HG03354 (cell line): ENCODE measurements around the gene FAM209B.
"Not testable (repeated sequence)": the region's sequence is repeated elsewhere in the genome, so short reads cannot be mapped to it uniquely, and the experiment has no call there.

Experiments
- ATAC-seq: cut with Tn5 transposase; IDR thresholded peaks from one replicate; pipeline ENCODE4 v1.9.1; 2021; ENCODE audit warnings: mild to moderate bottlenecking; ENCODE audit not compliant: unreplicated experiment, poor library complexity, severe bottlenecking

The FAM209B gene, protein sequence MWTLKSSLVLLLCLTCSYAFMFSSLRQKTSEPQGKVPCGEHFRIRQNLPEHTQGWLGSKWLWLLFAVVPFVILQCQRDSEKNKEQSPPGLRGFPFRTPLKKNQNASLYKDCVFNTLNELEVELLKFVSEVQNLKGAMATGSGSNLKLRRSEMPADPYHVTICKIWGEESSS

DNA sequence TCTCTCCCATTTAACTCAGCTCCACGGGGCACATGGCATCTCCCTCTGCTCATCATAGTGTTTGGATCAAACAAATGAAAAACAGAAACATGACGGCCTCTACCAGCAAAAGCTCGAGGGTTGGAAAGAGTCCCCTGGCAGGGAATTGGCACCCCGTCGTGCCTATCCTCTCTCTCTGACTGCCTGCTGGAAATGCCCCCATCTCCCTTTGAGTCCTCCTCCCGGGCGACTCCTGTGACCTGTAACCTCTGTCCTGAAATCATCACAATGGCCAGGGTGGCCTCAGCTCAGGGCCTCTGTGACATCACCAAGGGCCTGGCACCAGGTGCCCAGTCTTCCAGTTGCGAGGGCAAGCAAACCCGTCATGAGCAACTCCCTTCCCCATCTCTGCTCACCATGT lies at the start of gene FAM209B:
TSS of gene FAM209B (plus strand) at position 301 of the 400 bp plus-strand sequence. CDS start at position 397, 96 bp downstream.
- ATAC-seq: not testable (repeated sequence)

DNA sequence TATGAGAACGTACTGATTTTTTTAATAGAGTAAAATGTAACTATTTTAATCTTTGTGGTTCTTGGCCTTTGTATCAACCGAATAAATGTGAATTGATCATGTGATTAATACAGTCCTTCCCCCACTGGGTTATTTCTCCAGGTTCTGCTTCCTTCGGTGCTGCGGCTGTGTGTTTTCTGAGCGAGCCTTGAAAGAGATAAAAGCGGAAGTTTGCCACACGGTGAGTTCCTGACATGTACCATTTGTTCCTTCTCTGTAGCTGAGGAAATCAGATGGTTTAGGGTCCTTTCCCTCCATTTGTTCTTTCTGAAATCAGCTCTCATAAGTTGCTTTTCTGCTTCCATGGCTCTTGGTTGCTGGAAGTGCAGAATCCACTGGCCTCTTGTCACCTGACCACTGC lies 49.1 kb upstream of the FAM209B start:
- no peak for ATAC-seq

DNA sequence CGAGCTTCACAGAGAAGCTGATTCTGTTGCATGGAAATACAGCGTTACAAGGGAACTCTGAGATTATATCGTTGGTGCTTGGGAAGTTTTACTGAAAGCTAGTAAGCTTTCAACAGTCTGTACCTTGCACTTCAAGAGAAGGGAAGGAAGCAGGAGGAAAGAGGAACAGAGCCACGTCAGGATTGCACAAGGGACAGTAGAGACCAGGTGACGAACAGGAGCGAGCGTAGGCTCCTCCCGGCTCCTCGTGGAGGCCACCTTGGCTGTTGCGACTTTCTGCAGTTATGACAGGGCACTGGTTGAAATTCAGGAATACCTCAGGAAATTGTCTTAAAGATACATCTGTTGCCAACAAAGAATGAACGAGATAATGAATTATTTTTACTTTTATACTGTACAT lies 45.8 kb upstream of the FAM209B start:
- no peak for ATAC-seq

DNA sequence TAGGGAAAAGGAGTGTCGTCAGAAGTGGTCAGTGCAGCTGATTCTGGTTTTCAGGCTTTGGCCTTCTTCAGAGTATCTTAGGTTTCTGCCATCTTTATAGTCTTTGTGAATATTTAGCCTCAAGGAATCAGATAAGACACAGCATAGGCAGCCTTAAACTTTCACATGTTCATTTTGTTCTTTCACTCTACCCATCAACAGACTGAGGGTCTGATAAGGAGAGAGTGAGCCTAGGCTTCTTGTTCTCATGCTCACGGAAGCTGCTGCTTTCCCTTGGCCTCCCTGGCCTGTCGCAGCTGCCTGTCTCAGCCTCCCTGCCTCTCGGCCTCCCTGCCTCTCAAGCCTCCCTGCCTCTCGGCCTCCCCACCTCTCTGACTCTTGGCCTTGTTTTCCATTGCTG lies 44.5 kb upstream of the FAM209B start:
- no peak for ATAC-seq

DNA sequence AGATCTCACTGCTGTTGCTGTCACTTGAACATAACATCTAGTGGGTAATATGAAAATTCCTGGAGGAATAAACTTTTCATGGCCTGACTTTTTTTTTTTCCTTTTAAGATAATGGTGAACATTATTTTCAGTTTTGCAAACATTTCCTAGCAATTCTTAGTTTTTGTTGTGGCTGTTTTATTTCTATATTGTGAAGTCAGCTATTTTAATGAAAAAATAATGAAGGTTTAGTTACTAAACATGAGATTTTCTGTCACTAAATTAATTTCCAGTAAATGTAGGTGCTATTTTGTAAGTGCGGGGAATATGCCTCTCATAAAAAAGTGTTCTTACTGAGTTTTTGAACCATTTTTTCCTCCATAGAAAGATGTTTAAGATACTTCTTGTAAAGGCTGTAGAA lies 31.9 kb upstream of the FAM209B start:
- ATAC-seq: no peak

DNA sequence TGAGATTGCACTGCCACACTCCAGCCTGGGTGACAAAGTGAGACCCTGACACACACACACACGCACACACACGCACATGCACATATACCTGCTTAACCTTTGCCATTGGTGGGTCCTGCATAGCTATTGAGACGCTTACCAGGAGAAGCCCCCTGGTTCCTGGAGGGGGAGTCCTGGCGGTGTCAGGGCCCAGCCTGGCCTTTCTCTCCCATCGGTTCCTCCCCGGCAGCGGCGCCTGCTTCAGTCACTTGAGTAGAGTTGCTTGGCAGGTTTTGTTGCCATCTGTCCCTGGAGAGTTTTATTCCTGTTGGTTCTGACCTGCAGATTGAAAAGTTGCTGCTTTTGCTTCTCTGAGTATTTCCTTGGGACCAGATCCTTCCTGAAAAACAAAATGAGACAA lies 29.1 kb upstream of the FAM209B start:
- ATAC-seq: no peak

DNA sequence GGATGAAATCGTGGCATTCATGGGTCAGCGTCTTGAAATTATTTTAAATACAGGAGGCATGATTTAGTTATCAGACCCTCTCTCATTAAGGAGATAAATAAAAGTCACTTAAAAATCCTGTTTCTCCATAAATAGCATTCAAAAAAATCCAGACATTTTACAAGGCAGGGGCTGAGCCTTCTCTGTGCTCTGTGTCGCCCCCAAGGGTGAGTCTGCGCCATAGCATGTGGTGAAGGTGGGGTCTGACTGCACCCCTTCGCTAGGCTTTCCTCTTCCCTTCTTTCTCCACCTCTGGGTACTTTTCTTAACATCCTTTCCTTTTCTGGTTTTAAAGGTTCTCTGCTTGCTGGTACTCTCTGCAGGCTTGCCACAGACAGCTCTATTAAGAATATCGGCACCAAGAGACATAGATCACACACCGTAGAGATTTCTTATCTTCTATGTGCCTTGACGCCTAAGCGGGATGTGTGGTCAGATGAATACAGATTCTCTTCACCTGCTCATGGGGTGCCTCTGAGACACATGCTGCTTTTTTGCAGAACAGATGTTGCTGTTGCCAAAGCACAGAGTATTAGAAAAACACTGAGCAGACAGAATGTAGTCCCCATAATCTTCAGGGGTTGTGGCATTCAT lies 28.6 kb upstream of the FAM209B start:
- ATAC-seq: no peak

DNA sequence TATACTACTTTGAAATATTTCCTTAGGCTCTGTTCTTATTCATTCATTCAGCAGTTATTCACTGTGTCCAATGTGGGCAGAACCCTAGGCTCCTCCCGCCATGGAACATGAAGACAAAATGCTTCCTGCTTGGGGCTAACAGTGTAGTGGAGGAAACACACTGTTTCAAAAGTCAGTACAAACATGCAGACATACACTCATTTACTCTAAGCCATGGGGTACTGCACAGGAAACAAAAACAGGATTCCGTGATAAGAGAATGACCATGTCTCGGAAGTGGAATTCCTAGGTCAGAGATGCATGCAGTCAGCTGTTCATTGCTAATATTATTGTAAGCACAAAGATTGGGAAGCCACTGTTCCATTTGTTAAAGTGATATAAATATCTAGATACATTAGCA lies 26.9 kb upstream of the FAM209B start:
- ATAC-seq: no peak

DNA sequence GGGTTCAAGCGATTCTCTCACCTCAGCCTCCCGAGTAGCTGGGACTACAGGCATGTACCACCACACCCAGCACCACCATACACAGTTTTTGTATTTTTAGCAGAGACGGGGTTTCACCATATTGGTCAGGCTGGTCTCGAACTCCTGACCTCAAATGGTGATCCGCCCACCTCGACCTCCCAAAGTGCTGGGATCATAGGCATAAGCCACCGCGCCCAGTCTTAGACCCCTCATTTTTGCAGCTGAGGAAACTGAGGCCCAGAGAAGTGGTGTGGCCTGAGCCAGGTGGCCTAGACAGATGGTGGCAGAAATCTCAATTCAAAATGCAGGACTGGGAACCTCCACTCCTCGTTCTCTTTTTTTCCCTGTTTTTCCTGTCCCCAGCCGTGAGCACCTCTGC lies 21.1 kb upstream of the FAM209B start:
- ATAC-seq: no peak

DNA sequence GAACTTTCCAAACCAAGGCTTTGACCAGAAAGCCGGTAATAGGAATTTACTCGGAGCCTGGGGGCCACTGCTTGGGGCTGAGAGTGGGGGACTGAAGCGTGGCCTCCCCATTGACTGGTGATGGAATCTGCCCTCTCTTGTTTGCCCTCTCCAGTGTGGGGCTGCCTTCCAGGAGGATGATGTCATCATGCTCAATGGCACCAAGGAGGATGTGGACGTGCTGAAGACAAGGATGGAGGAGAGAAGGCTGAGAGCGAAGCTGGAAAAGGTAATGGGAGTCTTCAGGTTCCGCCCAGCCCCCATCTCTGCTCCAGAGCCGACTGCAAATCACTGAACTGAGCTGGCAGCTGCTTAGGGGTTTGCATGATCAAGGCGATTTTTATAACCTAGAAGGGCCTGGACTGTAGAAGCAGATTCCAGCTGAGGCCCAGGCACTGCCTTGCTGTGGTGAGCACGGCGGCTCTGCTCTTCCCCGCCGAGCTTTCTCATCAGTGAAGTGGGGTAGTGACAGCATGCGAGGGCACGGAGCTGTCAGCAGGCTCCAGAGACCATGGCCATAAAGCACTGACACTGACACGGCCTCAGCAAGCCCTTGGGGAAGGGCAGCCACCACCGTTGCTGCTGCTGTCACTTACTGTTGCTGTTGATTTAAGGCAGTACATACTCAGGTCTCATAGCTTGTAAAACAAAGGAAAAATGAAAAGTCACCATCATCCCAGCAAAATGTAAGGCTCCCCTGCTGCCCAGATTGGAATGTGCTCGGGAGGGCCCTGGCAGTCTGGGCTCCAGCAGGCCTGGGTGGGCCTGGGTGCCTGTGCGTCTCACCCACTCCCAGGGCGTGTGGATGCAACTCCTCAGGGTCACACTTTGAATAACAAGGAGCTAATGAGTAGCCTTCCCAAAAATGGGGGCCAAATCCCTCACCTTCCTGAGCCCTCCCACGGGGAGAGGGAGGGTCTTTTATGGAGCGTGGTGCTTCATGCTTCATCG lies 19.6 kb upstream of the FAM209B start:
- no peak for ATAC-seq

DNA sequence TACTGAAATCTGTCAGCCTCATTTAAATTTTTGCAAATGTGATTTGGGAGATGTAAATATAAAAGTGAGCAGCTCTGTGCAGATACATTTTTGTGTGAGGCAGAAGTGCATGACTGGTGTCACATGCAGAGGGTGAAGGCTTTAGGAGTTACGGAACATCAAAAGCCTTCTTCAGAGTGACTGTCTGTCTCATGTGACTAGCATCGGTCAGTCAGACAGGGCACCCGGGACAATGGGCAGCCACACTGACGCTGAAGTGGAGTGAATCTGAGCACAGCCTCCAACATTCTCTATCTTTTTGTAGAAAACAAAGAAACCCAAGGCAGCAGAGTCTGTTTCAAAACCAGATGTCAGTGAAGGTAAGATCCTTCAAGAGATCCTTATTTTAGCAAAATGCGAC lies 16.4 kb upstream of the FAM209B start:
- ATAC-seq: no peak

DNA sequence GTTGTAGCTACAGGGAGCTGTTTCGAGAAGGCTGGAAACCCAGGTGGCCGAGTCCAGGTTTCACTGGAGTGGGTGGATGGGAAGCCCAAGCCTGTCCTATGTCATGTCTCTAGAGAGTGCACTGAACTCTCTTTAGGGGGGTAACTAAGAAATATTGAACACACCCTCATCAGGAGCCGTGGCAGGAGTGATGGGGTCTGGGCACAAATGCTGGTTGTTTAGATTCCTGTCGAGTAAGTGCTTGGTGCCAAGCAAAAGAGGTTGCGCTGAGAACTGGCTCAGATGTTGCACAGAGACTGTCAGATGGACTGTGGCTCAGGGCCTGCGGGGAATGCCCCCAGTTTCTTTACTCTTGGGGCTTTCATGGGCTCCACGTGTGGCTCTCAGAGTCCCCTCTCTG lies 15.8 kb upstream of the FAM209B start:
- ATAC-seq: no peak

DNA sequence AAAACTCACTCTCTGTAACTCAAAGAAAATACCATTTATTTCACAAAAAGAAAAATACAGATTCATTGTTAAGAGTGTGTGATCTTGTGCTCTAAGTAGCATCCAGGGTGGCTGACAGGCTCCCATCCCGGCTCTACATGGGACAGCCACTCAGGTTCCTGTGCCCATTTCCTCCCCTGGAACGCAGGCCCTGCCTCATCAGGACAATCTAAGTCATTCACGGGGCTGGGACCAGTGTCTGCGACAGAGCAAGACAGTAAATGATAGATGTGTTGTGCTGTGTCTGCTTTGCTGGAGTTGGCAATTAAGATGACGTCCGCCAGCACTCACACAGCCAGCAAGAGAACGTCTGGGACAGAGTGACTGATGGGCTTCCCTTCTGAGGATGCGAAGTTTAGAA lies 15.4 kb upstream of the FAM209B start:
- no peak for ATAC-seq

DNA sequence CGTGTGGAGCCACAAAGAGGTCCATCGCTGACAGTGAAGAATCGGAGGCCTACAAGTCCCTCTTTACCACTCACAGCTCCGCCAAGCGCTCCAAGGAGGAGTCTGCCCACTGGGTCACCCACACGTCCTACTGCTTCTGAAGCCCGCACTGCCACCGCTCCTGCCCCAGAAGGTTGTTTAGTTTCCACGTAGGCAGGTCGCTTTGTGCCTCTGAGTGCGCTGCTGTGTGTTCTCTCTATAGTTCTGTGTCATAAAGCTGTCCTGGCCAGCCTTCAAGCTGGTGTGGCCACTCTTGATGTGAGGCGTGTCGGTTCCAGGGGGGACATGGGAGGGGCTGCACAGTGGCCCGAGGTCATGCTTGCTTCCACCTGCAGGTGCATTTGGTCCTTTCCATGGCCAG lies 14.9 kb upstream of the FAM209B start:
- no peak for ATAC-seq

DNA sequence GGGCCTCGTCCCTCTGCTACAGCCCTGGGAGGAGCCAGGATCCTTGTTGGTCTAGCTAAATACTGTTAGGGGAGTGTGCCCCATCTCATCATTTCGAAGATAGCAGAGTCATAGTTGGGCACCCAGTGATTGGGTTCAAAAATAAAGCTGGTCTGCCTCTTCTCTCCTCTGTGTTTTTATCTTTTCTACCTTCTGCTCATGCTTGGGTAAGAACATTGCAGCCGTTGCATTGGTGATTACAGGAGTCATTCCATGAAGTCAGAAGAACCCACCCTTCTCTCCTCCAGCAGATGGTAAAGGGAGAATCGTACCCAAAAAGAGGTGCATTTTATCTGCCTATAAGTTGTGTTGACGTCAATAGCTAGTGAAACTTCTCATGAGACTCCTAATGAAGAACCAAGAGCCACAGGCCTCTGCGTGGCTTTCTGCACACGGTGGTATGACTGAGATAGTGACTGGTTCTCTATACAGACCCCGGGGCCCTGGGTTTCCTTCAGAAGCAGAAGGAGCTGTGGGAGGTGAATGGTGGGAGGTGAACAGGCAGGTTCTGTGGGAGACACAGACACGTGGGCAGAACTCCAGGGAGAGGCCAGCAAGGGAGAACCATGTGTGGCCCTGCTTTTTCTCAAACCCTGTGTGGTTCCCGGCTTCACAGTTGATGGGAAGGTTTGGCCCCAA lies 14.2 kb upstream of the FAM209B start:
- no peak for ATAC-seq

DNA sequence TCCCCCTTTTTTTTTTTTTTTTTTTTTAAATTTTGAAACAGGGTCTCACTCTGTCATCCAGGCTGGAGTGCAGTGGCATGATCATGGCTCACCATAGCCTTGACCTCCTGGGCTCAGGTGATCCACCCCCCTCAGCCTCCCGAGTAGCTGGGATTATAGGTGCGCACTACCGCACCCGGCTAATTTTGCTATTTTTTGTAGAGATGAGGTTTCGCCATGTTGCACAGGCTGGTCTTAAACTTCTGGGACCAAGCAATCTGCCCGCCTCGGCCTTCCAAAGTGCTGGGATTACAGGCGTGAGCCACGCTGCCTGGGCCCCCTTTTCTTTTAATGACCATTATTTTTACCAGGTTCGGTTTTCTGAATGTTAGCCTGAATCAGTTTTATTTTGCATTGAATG lies 13.5 kb upstream of the FAM209B start:
- no peak for ATAC-seq

DNA sequence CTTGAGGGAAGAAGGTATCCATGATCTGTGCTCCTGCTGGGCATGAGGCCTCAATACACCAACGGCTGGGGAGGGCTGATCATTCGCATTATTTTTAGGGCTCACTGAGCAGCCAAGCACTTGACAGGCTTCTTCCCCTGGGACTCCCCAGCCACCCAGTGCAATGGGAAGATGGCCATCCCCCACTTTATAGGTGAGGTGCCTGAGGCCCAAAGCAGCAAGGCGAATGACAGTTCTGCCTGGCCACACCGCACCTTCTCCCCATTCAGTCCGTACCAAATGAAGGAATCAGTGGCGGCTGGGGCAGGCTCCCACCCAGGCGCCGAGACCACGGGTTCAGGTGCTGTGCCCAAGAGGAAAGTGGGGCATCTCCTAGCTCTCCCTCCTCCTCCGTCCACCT lies 12.9 kb upstream of the FAM209B start:
- no peak for ATAC-seq

DNA sequence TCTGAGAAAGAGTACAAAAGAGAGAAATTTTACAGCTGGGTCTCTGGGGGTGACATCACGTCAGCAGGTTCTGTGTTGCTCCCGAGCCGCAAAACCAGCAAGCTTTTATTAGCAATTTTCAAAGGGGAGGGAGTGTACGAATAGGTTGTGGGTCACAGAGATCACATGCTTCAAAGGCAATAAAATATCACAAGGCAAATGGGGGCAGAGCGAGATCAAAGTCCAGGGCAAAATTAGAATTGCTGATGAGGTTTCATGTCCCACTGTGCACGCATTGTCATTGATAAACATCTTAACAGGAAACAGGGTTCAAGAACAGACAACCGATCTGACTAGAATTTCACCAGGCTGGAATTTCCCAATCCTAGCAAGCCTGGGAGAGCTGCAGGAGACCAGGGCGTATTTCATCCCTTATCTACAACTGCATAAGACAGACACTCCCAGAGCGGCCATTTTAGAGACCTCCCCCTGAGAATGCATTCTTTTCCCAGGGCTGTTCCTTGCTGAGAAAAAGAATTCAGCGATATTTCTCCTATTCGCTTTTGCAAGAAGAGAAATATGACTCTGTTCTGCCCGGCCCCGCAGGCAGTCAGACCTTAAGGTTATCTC lies 12.2 kb upstream of the FAM209B start:
- not testable (repeated sequence) for ATAC-seq

DNA sequence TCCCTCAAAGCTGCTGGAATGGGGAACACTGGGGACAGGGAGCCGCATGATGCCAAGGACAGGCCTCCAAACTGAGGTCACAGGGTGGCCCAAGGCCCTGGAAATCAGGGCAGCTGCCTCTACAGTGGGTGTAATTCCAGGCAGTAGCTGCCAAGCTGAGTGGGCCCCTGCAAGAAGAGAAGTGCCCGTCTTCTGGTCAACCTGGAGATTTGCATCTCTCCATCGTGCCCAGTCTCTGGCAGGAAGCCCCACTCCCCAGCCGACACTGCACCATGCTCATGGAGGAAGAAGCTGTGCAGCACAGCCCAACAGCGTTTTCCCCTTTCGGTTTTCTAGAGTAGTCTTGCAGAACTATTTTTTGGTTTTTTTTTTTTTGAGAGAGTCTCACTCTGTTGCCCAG lies 10.7 kb upstream of the FAM209B start:
- no peak for ATAC-seq

DNA sequence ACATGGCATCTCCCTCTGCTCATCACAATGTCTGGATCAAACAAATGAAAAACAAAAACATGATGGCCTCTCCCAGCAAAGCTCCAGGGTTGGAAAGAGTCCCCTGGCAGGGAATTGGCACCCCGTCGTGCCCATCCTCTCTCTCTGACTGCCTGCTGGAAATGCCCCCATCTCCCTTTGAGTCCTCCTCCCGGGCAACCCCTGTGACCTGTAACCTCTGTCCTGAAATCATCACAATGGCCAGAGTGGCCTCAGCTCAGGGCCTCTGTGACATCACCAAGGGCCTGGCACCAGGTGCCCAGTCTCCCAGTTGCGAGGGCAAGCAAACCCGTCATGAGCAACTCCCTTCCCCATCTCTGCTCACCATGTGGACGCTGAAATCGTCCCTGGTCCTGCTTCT lies 8.6 kb upstream of the FAM209B start, which contains the start of gene FAM209A:
TSS of gene FAM209A (plus strand) at position 301 of the 400 bp plus-strand sequence. CDS start at position 366, 65 bp downstream.
- ATAC-seq: not testable (repeated sequence)
